OCI-LY7 (cell line): ENCODE measurements around the gene CDKN1A. TPM values are rescaled to one million over a fixed set of nuclear protein-coding genes. Genes with fewer than 3 reads are reported as not detected.
A peak's percentile ranks its signal among the peaks of the same experiment; 100 is the strongest.

Source experiments
- BruUV-seq: library from RNA; stranded (reverse); fragments of 400-500 nt; replicated peaks from 2 replicates; lab custom pipeline; 2021; lab: Mats Ljungman, UMichigan
- CTCF ChIA-PET: fragments of 300-600 bp; sonication (Branson Sonifier 250); formaldehyde crosslinking; loops from one replicate; lab custom pipeline; 2022; ENCODE audit warnings: antibody characterized with exemption; ENCODE audit not compliant: unreplicated experiment; lab: Charles Lee
- POLR2A ChIA-PET: fragments of 300-600 bp; sonication (Branson Sonifier 250); formaldehyde crosslinking; loops from one replicate; lab custom pipeline; 2022; ENCODE audit warnings: antibody characterized with exemption; lab: Charles Lee
- DNase-seq: peaks from one replicate; pipeline ENCODE4 v3.0.0-alpha.2; 2015; ENCODE audit warnings: low spot score
- H2AFZ ChIP-seq: fragments of 200-600 bp; sonication (generic), shearing (Covaris generic); 2 replicates; pipeline ENCODE4 v1.6.1; 2014; ENCODE audit warnings: mild to moderate bottlenecking, antibody characterized with exemption, low read length, moderate library complexity
- H3K27ac ChIP-seq: fragments of 200-600 bp; sonication (generic); 2 replicates; pipeline ENCODE4 v1.5.1; 2014; ENCODE audit warnings: mixed run types, low read depth, mild to moderate bottlenecking, moderate library complexity, low read length, inconsistent platforms; ENCODE audit not compliant: poor library complexity, severe bottlenecking
- H3K36me3 ChIP-seq: fragments of 200-600 bp; sonication (generic); 2 replicates; pipeline ENCODE4 v1.6.1; 2014; ENCODE audit warnings: mild to moderate bottlenecking, antibody characterized with exemption, low read length, moderate library complexity, mixed read lengths; ENCODE audit not compliant: insufficient read depth
- H3K4me1 ChIP-seq: fragments of 200-600 bp; sonication (generic); 2 replicates; pipeline ENCODE4 v1.5.1; 2014; ENCODE audit warnings: mild to moderate bottlenecking, low read length; ENCODE audit not compliant: insufficient read depth, poor library complexity, severe bottlenecking
- H3K4me2 ChIP-seq: fragments of 200-600 bp; sonication (generic); 2 replicates; pipeline ENCODE4 v1.6.1; 2014; ENCODE audit warnings: mild to moderate bottlenecking, low read length
- H3K4me3 ChIP-seq: fragments of 200-600 bp; sonication (generic); 2 replicates; pipeline ENCODE4 v1.5.1; 2014; ENCODE audit warnings: mild to moderate bottlenecking, low read depth, low read length; ENCODE audit not compliant: poor library complexity, severe bottlenecking
- H3K79me2 ChIP-seq: fragments of 200-600 bp; sonication (generic); 2 replicates; pipeline ENCODE4 v1.6.1; 2016; ENCODE audit warnings: low read depth, mild to moderate bottlenecking, low read length, moderate library complexity, mixed read lengths; ENCODE audit not compliant: insufficient read depth
- H3K9me2 ChIP-seq: fragments of 200-600 bp; sonication (generic); 2 replicates; pipeline ENCODE4 v1.6.1; 2016; ENCODE audit warnings: mild to moderate bottlenecking, low read length, mixed read lengths; ENCODE audit not compliant: insufficient read depth
- H3K9me3 ChIP-seq: fragments of 200-600 bp; sonication (generic); 2 replicates; pipeline ENCODE4 v1.6.1; 2014; ENCODE audit warnings: mild to moderate bottlenecking, mixed run types, low read length, mixed read lengths
- H4K20me1 ChIP-seq: fragments of 200-600 bp; sonication (generic); 2 replicates; pipeline ENCODE4 v1.6.1; 2014; ENCODE audit warnings: mild to moderate bottlenecking, antibody characterized with exemption, low read length, moderate library complexity, mixed read lengths; ENCODE audit not compliant: insufficient read depth
- CTCF ChIP-seq: fragments of 200-600 bp; sonication (generic); conservative IDR thresholded peaks from 2 replicates; pipeline ENCODE4 v1.5.1; 2014; ENCODE audit warnings: mild to moderate bottlenecking, antibody characterized with exemption, low read length, moderate library complexity, mixed read lengths
- EZH2phosphoT487 ChIP-seq: fragments of 200-600 bp; sonication (generic); IDR thresholded peaks from 2 replicates; pipeline ENCODE4 v1.6.1; 2018; ENCODE audit warnings: low read depth, borderline replicate concordance, mild to moderate bottlenecking, mixed run types, antibody characterized with exemption, low read length, moderate library complexity, mixed read lengths
- intact Hi-C: fragments of 100-400 bp; cut with micrococcal nuclease; formaldehyde crosslinking; loops from one replicate; pipeline ENCODE4 v1.10.0; 2022; ENCODE audit not compliant: unreplicated experiment
- total RNA-seq, 2 experiments: library from RNA; depleted of rRNA in 1 of 2; stranded (reverse); fragments of >200 nt in 1 of 2; shearing (Covaris generic) in 1 of 2; gene quantifications; 2 replicates each; pipeline ENCODE4 v1.2.3, GENCODE V29; 2014 to 2022

CDKN1A gene
- total RNA-seq, 2 experiments from 2014 or later: 0.13 to 1.3 TPM

GRCh38 chr6:36724514-36725390, 46.2 kb downstream of the CDKN1A start:
- H3K79me2 ChIP-seq: no peaks in the 10 kb centered on the region
- intact Hi-C loops: loop anchor here (1.0 kb wide), 1 partner anchor 101 kb away; no protein-coding TSS in a partner anchor
- H3K4me1 ChIP-seq: peaks cover 28% of the 10 kb centered on the region
- no peak overlapping the region for H3K4me3 ChIP-seq
- ChIA-PET CTCF (interaction anchor here (0.9 kb wide), 1 partner anchor 19 kb away, joined by 7 read pairs; no protein-coding TSS in a partner anchor), POLR2A (interaction anchor here (0.6 to 0.8 kb wide), 2 partner anchors 34 to 42 kb away, joined by 3 to 5 read pairs; no protein-coding TSS in a partner anchor)
- no TSS peak for BruUV-seq
- DNase-seq: peak; percentile 64
- H3K4me2 ChIP-seq: no peak overlapping the region
- no peak overlapping the region for H2AFZ ChIP-seq
- H4K20me1 ChIP-seq: no peaks in the 10 kb centered on the region
- TF ChIP-seq EZH2phosphoT487: no peak
- peak; percentile 79 for TF ChIP-seq CTCF
- no peaks in the 10 kb centered on the region for H3K9me2 ChIP-seq
- no peaks in the 10 kb centered on the region for H3K9me3 ChIP-seq
- H3K27ac ChIP-seq: no peak overlapping the region
- no peaks in the 10 kb centered on the region for H3K36me3 ChIP-seq

- CTCF ChIA-PET: no interaction called here
- POLR2A ChIA-PET: no interaction called here
- no peaks in the 10 kb centered on the region for H3K79me2 ChIP-seq
- H3K27ac ChIP-seq: no peak overlapping the region
- BruUV-seq: no TSS peak
- no peaks in the 10 kb centered on the region for H4K20me1 ChIP-seq
- no peak for DNase-seq
- H3K4me2 ChIP-seq: no peak overlapping the region
- H2AFZ ChIP-seq: no peak overlapping the region
- H3K4me1 ChIP-seq: peaks cover 20% of the 10 kb centered on the region
- H3K36me3 ChIP-seq: no peaks in the 10 kb centered on the region
- TF ChIP-seq EZH2phosphoT487 (no peak), CTCF (no peak)
- no peak overlapping the region for H3K4me3 ChIP-seq
- no peaks in the 10 kb centered on the region for H3K9me2 ChIP-seq
- no peaks in the 10 kb centered on the region for H3K9me3 ChIP-seq
- intact Hi-C loops: no loop called here
Measured at GRCh38 chr6:36725581-36725980, 47.1 kb downstream of the CDKN1A start.

- TF ChIP-seq EZH2phosphoT487 (no peak), CTCF (no peak)
- Histone ChIP-seq H3K4me3 (no peak overlapping the region), H3K4me2 (no peak overlapping the region), H3K36me3 (no peaks in the 10 kb centered on the region), H3K79me2 (no peaks in the 10 kb centered on the region), H4K20me1 (no peaks in the 10 kb centered on the region), H2AFZ (no peak overlapping the region), H3K9me2 (no peaks in the 10 kb centered on the region), H3K27ac (no peak overlapping the region), H3K9me3 (no peaks in the 10 kb centered on the region), H3K4me1 (peaks cover 14% of the 10 kb centered on the region)
- no peak for DNase-seq
- ChIA-PET CTCF (no interaction called here), POLR2A (no interaction called here)
- BruUV-seq: no TSS peak
- intact Hi-C loops: no loop called here
Measured at GRCh38 chr6:36727505-36728021, 49.0 kb downstream of the CDKN1A start.
